SW480 (cell line): Measurements from ENCODE around the gene HES5.
"Not testable (repeated sequence)": the region's sequence is repeated elsewhere in the genome, so short reads cannot be mapped to it uniquely, and the experiment has no call there.

Experiments
- DNase-seq: peaks from one replicate; pipeline ENCODE4 v3.0.0-alpha.2; 2016; ENCODE audit warnings: low spot score

The HES5 gene

GRCh38 chr1:2560299-2561073 is 30.4 kb upstream of the HES5 start:
- DNase-seq: no peak

- DNase-seq: no peak
Observed at GRCh38 chr1:2559509-2560298, 29.6 kb upstream of the HES5 start.

- DNase-seq: no peak
Observed at GRCh38 chr1:2558861-2559260, 28.8 kb upstream of the HES5 start.

- DNase-seq: no peak
Observed at GRCh38 chr1:2558420-2558819, 28.4 kb upstream of the HES5 start.

- DNase-seq: no peak
Observed at GRCh38 chr1:2557482-2558400, 27.7 kb upstream of the HES5 start.

- peak; percentile 47 for DNase-seq
Observed at GRCh38 chr1:2556678-2557481, 26.8 kb upstream of the HES5 start.

GRCh38 chr1:2556277-2556677 is 26.2 kb upstream of the HES5 start, which contains the start of gene TNFRSF14:
TSS of gene TNFRSF14 (plus strand) at chr1:2556371. CDS start at chr1:2556665, 294 bp downstream.
- peak; percentile 53 for DNase-seq

GRCh38 chr1:2555634-2556276 is 25.7 kb upstream of the HES5 start:
- no peak for DNase-seq

GRCh38 chr1:2554621-2555387 is 24.7 kb upstream of the HES5 start:
- no peak for DNase-seq

- DNase-seq: no peak
Observed at GRCh38 chr1:2553871-2554620, 24.0 kb upstream of the HES5 start.

- not testable (repeated sequence) for DNase-seq
Observed at GRCh38 chr1:2553076-2553475, 23.0 kb upstream of the HES5 start.

GRCh38 chr1:2552189-2552588 is 22.1 kb upstream of the HES5 start:
- DNase-seq: no peak

GRCh38 chr1:2551544-2551943 is 21.5 kb upstream of the HES5 start:
- not testable (repeated sequence) for DNase-seq

- DNase-seq: not testable (repeated sequence)
Observed at GRCh38 chr1:2550309-2550861, 20.3 kb upstream of the HES5 start.

- not testable (repeated sequence) for DNase-seq
Observed at GRCh38 chr1:2549367-2550029, 19.4 kb upstream of the HES5 start.

GRCh38 chr1:2548068-2548589 is 18.1 kb upstream of the HES5 start:
- DNase-seq: peak; percentile 84

GRCh38 chr1:2547210-2548067 is 17.4 kb upstream of the HES5 start:
- DNase-seq: peak; percentile 49
